Kasumi-1 (cell line): ENCODE results near the gene CALML3.
"Not testable (repeated sequence)": the region's sequence is repeated elsewhere in the genome, so short reads cannot be mapped to it uniquely, and the experiment has no call there.

Experiments used
- DNase-seq, 2 experiments: peaks; one replicate each; lab custom pipeline; 2025; lab: John Stamatoyannopoulos, UW

The CALML3 gene

GRCh38 chr10:5524641-5525560 lies at the start of gene CALML3:
TSS of gene CALML3 (plus strand) at chr10:5524961. CDS start at chr10:5525086, 125 bp downstream.
- no peak for DNase-seq

DNA sequence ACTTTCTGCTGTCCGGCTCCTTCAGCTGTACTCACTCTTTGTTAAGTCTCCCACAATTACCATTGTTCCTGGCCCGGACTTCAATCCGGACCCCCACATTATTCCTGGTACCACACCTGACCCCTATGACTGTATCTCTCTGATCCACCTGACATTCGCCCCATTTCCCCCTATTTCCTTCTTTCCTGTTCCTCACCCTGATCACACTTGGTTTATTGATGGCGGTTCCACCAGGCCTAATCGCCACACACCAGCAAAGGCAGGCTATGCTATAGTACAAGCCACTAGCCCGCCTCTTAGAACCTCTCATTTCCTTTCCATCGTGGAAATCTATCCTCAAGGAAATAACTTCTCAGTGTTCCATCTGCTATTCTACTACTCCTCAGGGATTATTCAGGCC lies 49.7 kb upstream of the CALML3 start:
- not testable (repeated sequence) for DNase-seq

DNA sequence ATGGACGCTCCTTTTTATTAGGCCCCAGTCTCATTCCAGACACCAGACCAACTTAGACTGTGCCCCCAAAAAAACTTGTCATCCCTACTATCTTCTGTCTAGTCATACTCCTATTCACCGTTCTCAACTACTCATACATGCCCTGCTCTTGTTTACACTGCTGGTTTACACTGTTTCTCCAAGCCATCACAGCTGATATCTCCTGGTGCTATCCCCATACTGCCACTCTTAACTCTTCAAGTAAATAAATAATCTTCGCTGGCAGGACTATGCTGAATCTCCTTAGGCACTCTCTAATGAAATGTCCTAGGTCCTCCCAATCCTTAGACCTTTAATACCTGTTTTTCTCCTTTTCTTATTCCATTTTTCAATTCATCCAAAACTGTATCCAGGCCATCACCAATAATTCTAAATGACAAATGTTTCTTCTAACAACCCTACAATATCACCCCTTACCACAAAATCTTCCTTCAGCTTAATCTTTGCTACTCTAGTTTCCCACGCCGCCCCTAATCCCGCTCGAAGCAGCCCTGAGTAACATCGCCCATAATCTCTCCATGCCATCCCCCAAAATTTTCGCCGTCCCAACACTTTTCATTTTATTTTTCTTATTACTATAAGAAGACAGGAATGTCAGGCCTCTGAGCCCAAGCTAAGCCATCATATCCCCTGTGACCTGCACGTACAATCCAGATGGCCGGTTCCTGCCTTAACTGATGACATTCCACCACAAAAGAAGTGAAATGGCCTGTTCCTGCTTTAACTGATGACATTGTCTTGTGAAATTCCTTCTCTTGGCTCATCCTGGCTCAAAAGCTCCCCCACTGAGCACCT lies 48.6 kb upstream of the CALML3 start:
- DNase-seq = not testable (repeated sequence)

- no peak for DNase-seq
Observed at GRCh38 chr10:5476918-5477525, 47.7 kb upstream of the CALML3 start.

DNA sequence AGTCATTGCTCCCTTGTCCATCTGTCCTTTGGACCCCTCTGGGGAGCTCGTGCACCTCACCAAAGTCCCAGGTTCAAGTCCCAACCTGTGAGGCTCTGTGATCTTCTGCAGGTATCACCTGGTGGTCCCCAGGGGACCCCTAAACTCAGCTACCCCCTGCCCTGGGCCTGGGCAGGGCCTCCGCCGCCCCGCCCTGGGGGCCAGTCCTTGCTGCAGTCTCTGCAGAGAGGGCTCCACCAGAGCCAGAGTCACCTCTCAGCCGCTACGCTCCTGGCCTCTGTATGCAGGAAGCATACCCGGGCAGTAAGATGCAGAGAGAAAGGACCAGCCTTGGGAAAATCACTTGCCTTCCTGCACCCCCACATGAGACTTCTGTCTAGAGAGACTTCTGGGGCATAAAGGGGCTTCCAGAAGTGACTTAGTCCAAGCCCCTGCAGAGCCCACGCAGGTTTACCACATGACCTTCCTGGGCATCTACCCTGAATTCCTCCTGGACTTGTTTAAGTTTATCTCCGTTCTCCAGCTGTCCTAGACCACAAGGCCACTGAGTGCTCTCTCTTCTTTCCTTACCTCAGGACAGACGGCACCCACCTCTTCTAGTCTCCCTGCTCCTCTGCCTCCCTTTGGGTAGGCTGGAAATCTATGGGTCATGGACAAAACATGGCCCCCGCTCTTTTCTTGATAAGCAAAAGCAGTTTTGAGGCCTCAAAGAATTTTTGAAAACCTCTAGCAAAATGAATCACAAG lies 46.6 kb upstream of the CALML3 start:
- DNase-seq = no peak

DNA sequence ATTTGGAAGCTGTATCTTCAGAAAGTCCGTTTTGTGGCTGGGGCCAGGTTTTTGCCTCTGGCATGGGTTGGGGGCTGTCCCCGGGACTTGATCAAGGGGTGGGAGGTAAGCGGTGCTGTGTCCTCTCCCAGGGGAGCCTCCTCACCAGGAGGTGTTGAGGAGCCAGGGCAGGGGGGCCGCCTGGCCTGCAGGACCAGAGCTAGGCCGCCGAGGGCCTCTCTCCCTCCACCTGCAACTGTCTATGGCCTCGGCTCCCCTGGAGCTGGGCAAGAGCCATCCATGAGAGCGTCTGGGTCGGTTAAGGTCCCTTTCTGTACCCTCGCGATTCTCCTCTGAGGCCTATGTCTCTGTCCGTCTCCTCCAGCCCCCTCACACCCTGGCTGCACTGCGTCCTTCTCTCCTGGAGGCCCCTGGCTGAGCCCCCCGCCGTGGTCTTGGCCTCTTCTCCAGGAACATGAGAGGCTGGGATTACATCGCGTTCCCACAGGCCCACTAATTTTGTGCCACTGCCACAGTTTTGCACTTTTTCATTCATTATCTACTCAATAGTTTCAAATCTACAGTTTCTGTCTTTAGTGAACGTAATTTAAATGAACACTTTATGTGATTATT lies 46.0 kb upstream of the CALML3 start:
- DNase-seq = no peak

DNA sequence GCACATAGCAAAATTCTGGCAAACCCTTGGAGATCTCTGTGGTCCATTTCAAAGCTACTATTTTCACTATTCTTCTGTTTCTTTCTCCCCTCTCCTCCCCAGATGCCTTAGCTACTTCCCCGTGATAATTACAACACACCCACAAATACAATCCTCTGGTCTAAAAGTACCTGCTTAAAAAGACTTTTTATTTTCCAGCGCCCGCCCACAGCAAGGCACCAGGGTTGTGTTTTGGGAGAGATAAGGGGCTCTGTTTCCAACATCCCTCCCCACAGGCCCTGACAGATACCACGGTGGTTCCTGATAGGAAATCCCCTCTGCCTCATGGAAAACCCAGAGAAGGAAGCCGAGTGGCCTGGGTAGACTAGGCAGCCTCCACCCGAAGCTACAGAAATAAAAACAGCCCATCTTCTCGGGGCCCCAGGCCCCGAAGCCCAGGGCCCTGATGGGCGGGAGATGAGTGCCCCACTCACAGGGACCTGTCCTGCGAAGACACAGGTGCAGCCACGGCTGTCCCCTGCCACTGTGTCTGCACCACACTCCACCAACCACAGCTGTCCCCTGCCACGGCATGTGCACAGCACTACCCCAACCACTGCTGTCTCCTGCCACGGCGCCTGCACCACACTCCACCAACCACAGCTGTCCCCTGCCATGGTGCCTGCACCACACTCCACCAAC lies 45.1 kb upstream of the CALML3 start:
- DNase-seq = peak in 1 of 2 experiments; percentile 8

GRCh38 chr10:5480162-5480941 lies 44.4 kb upstream of the CALML3 start:
- DNase-seq = no peak

DNA sequence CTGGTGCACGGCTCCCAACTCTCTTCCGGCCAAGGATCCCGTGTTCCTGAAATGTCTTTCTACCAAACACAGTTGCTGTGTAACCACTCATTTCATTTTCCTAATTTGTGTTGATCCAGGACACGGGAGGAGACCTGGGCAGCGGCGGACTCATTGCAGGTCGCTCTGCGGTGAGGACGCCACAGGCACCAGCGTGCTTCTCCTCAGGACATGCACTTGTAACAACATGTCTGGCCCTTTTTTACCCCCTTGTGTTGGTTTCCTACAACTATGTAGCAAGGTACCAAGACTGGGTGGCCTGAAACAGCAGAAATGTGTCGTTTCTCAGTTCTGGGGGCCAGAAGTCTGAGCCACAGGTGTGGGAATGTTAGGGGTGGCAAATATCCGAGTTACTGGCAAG lies 43.6 kb upstream of the CALML3 start:
- no peak for DNase-seq

DNA sequence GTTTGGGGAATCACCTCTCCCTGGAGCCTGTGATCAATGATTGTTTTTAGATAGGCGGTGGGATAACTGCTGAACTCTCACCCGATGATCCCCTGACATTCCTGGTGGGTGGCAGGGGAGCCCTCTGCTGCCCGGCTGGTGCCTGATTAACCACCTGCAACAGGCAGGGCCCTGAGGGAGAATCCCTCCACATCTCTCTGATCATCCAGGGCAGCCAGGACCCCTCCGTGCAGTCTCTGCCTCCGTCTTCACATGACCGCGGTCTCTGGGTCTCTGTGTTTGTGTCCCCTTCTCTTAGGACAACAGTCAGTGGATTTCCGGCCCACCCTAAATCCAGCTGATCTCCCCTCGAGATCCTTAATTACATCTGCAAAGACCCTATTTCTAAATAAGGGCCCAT lies 42.7 kb upstream of the CALML3 start:
- no peak for DNase-seq

DNA sequence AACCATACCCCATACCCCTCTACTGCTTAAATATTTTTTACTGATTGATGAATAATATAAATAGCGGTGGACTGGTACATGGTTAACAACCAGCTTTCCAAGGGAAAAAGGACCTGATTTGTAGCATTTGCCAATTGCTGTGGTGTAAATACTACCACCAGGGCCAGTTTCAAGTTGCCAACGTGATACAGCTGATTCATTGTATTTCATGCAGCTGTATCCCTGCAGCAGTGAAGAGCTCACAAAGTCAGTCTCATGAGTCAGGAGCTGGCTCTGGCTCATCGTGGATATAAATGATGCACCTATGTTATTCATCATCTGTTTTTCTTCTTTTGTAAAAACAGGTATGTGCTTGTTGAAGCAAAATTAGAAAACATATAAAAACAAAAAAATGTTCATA lies 40.6 kb upstream of the CALML3 start:
- DNase-seq = no peak

DNA sequence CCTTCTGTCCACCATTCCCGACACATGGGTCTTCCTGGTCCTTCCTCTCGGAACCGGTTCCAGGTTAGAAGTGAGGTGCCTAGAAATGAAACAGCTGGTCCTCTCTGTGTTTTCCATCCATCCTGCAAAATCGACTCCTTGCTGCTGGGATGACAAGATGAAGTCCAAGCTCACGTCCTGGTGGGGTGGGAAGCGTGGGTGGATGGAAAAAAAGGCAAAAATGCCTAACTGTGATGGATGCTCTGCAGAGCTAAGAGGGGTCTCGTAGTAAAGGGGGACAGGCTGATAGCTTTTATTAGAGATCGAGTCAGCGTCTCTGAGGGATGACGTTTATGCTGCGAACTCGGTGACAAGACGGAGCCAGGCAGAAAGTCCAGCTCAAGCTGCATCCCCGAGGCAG lies 39.5 kb upstream of the CALML3 start:
- no peak for DNase-seq

GRCh38 chr10:5485948-5486852 lies 38.6 kb upstream of the CALML3 start:
- no peak for DNase-seq

GRCh38 chr10:5486853-5487235 lies 37.9 kb upstream of the CALML3 start:
- DNase-seq = no peak

GRCh38 chr10:5488272-5489161 lies 36.2 kb upstream of the CALML3 start:
- DNase-seq = no peak

DNA sequence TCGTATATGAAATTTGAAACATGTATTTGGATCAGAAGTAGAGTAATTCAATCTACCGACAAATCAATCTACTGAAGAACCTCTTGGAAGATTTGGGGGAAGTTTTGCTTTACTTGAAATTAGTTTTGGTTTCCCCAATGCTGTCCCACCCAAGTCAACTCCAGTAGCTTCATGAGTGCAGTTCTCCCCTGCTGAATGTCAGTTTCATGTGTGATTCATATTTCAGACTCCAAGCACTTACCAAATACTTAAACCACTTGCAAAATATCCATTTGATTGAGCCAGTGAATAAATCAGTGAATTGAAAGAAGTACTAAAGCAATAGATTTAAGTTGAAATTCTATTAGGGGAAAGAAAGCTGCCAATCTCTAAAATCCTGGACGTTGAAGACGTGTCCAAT lies 34.7 kb upstream of the CALML3 start:
- DNase-seq = no peak

GRCh38 chr10:5490698-5491464 lies 33.9 kb upstream of the CALML3 start:
- DNase-seq = no peak
